PFSK-1 (cell line): Measurements from ENCODE around the gene TGFB2.

Experiments used
- POLR2AphosphoS5 ChIP-seq: IDR thresholded peaks from 2 replicates; pipeline ENCODE4 v1.6.1; 2012; ENCODE audit warnings: low read depth, mild to moderate bottlenecking, control low read depth, low read length, moderate library complexity
- SIN3A ChIP-seq: IDR thresholded peaks from 2 replicates; pipeline ENCODE4 v1.6.1; 2012; ENCODE audit warnings: mild to moderate bottlenecking, low read length, moderate library complexity, borderline replicate concordance; ENCODE audit not compliant: insufficient read depth
- TAF1 ChIP-seq: IDR thresholded peaks from 2 replicates; pipeline ENCODE4 v1.6.1; 2012; ENCODE audit warnings: low read length, control low read depth, borderline replicate concordance; ENCODE audit not compliant: insufficient read depth

GRCh38 chr1:218426343-218426657 is 81.2 kb downstream of the TGFB2 start:
- TF ChIP-seq TAF1 (no peak), POLR2AphosphoS5 (no peak), SIN3A (no peak)
